Stimulated activated CD8-positive, alpha-beta memory T cell treated with anti-CD3 and anti-CD28 coated beads, Interleukin-15, amount 100 ng/mL, for 24 hours (primary cell): Measurements from ENCODE around the gene WDR89.
"Not testable (repeated sequence)": the region's sequence is repeated elsewhere in the genome, so short reads cannot be mapped to it uniquely, and the experiment has no call there.

Source experiments
- DNase-seq: peaks from one replicate; pipeline ENCODE4 v3.0.0-alpha.2; 2020; ENCODE audit warnings: low read depth

WDR89 gene

DNA sequence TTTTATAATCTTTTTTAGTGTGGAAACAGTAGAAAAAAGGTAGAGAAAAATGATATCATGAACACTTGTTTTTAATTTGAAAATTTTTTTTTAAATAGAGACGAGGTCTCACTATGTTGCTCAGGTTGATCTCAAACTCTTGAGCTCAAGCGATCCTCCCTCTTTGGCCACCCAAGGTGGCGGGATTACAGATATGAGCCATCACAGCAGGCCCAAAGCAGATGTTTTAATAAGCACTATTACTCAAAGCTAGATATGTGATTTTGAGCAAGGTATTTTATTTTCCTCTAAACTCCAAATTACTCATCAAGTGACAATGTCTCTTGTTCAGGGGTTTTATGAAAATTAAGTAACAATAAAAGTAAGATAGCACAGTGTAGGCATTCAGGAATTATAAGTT, 10.7 kb upstream of the WDR89 start:
- DNase-seq = no peak

DNA sequence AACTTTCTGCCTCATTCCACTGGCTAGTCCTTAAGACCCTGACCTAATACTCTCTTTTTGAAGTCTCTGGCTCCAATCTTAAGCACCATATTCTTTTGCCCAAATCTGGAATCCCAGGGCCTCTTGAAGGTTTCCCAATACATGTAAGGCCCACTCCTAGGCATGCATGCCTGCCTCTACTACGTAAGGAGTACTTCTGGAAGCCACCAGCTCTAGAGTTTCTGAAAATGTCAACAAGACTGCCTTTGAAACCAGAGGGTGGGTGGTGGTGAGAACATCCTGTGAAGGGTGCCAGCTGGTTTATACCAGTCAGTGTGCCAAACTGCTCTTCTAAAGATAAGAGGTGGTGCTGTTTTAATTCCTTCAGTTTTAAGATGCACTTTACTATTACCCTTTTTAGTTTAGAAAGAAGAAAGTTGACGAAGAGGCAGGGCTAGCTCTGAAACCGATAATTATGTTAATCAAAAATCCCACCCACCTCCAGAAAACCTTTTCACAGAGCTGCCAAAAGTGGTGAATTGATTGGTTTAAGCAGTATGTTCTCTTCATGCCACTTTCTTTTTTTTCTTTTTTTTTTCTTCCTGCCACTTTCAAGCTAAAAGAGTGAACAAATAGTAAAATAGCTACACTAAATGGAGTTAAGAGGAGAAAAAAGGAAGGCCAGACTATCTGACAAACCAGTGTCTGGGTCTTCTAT, 8.7 kb upstream of the WDR89 start:
- DNase-seq = no peak

DNA sequence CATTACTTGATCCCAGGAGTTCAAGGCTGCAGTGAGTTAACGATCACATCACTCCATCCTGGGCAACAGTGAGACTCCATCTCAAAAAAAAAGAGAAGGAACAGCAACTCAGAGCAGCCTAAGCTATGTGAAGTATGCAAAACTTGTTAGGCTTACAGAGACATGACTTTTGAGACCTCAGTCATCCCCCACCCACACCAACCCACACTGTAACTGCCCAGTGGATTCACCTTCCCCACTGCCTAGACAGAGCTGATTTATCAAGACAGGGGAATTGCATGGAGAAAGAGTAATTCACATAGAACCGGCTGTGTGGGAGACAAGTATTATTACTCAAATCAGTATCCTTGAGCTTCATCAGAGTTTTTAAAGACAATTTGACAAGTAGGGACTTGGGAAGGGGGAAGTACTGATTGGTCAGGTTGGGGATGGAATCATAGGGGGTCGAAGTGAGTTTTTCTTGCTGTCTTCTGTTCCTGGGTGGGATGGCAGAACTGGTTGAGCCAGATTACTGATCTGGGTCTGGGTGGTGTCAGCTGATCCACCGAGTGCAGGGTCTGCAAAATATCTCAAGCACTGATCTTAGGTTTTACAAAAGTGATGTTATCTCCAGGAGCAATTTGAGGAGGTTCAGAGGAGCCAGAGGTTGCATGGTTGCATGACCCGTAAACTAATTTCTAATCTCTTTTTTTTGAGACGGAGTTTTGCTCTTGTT, 6.2 kb upstream of the WDR89 start:
- no peak for DNase-seq

DNA sequence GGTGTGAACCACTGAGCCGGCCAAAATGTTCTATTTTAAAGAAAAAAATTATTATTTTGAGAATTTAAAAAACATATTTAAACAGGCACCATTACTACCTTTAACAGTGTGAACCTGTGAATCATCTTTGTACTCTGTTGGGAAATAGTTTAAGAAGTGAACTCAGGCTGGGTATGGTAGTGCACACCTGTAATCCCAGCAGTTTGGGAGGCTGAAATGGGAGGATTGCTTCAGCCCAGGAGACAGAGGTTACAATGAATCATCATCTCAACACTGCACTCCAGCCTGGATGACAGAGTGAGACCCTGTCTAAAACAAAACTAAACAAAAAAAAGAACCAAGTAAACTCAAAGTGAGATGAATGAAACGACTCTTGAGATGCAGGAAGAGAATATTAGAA, 3.1 kb upstream of the WDR89 start:
- DNase-seq = no peak

DNA sequence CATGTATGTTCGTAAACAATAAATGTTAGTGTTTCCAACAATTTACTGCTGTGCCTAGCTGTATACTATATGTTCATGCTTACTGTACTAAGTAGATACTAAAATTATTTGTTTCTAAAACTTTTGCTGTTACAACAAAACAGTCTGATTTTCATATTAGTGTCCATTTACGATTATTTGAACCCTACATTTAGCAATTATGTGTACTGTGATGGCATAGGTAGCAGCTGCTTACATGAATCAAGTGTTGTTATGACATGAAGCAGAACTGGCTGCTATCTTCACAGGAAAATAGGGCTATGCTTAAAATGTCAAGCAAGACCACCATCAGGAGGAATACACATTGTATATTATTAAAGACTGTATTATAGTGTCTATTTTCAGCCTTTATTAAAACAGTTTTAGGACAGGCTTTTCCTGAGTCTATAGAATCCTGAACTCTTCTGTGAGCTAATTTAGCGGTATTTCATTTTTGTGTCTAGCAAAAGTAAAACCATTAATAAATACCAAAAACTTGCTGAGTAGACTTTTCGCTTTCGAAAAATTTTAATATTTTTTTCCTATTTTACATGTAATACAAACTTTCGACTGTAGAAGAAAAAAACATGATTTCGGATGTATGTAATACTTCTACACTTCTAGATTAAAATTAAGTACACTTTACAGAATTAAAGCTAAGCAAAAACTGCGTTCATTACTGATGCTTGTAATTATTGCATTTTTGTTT, 1.1 kb upstream of the WDR89 start:
- DNase-seq = no peak

DNA sequence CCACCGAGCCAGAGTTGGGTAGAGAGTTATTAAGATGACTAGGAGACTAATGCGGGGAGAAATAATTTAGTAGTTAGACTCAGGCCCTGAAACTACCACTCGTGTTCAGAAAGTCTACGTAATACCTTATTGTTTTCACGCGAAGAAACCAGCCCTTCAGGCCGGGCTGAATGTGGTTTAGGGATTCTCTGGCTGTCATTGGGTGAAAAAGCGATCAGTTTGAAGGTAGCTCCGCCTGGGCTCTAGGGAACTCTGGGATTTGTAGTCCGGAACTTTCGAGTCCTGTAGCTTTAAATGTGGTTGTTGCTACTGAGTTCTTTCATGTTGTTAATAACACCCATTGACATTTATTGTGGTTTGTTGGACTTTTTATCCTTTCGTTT, 549 bp upstream of the WDR89 start:
- DNase-seq = peak; percentile 26

DNA sequence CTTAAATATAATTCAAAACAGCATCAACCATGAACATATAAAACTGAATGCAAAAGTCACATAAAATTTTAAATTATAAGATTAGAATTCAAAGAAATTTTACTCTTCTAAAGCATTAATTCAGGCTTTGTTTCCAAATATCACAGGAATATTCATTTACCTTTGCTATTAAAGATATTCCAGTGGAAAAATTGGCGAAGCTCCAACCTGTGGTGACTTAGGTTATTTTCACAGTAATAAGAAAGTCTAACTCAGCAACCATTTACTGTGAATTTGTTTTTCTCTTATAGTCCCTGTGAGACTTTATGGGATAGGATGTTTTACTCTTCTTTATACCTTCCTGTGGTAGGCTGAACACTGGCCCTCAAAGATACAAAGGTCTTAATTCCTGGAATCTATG, 3.2 kb downstream of the WDR89 start:
- no peak for DNase-seq

DNA sequence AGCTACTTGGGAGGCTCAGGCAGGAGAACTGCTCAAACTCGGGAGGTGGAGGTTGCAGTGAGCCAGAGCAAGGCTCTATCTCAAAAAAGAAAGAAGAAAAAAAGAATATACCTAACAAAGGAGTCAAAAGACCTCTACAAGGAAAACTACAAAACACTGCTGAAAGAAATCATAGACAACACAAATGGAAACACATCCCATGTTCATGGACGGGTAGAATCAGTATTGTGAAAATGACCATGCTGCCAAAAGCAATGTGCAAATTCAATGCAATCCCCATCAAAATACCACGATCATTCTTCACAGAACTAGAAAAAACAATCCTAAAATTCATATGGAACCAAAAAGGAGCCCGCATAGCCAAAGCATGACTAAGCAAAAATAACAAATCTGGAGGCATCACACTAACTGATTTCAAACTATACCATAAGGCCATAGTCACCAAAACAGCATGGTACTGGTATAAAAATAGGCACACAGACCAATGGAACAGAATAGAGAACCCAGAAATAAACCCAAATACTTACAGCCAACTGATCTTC, 5.5 kb downstream of the WDR89 start:
- DNase-seq = not testable (repeated sequence)

DNA sequence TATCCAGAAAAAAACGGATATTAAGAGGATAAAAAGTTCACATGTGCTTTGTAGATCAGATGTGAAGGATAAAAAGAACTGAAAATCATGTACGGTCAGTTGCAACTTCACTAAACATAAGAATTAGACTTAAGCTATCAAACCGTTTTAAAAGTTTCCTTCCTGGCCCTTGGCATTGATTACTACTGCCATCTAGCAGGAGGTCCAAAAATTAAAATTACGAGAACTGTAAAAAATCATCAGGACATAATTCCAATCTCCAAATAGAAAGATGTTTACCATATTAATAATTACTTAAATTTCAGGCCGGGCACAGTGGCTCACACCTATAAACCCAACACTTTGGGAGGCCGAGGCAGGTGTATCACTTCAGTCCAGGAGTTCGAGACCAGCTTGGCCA, 7.9 kb downstream of the WDR89 start:
- DNase-seq = no peak

DNA sequence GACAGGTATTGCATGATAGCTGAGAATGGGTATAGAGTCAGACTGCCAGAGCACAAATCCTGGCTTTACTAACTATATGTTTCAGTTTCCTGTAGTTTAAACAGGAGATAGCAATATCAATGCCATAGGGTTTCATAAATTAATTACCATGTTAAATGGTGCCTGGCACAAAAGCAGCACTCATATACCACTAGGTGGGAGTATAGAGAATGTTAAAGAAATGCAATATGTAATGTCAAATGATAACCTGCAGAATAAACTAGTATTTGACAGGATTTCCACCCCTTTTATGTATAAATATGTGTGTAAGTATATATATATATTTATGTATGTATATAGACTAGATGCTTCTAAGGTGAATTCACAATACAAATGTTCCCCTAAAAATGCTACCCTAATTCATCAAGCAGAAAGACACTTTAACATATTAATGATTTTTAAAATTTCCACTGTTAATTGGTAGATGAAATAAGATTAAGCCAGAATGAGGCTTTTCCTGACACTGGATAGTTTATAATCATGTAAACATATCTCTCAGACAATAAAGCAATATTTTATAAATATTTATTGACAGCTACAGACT, 8.6 kb downstream of the WDR89 start:
- no peak for DNase-seq

DNA sequence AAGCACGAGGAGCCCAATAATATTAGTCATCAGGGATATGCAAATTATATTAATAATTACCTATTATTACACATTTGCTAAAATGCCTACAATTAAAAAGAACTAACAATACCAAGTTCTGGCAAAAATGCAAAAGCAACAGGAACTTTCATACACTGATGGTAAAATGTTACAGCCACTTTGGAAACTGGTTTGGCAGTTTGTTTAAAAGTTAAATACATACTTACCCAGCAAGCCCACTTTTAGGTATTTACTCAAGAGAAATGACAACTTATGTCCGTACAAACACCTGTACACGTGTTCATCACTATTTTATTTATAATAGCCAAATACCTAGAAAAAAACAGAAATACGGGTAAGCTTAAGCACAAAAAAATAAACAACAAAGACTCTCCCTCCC, 17.0 kb downstream of the WDR89 start:
- DNase-seq = no peak

DNA sequence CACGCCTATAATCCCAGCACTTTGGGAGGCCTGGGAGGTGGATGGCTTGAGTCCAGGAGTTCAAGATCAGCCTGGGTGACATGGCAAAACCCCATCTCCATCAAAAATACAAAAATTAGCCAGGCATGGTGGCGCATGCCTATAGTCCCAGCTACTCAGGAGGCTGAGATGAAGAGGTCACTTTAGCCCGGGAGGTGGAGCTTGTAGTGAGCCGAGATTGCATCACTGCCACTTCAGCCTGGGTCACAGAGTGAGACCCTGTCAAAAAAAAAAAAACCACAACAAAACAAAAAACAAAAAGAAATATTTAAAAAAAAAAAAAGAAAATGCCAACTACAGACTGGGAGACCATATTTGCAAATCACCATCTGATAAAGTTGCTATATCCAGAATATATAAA, 17.5 kb downstream of the WDR89 start:
- DNase-seq = no peak

DNA sequence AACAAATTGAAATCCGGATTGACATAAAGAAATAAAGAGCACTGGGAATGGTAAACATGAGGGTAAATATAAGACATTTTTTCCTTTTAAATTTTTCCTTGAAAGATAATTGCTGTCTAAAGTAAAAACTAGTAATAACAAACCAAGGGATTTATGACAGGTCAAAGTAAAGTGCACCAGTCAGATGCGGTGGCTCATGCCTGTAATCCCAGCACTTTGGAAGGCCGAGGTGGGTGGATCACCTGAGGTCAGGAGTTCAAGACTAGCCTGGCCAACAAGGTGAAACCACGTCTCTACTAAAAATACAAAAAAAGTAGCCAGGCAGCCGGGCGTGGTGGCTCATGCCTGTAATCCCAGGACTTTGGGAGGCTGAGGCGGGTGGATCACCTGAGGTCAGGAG, 19.7 kb downstream of the WDR89 start:
- DNase-seq = not testable (repeated sequence)

DNA sequence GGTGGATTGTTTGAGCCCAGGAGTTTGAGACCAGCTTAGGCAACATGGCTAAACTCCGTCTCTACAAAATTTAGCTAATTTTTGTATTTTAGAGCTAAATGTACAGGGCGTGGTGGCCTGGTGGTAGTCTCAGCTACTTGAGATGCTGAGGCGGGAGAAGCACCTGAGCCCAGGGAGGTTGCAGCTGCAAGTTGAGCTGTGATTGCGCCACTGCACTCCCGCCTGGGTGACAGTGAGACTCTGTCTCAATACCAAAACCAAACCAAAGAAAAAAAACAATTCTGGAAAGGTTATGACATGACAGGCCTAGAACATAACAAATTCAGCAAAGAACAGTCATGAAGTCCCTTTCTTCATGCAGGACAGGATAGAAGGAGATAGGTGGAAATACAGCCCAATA, 25.7 kb downstream of the WDR89 start:
- no peak for DNase-seq

DNA sequence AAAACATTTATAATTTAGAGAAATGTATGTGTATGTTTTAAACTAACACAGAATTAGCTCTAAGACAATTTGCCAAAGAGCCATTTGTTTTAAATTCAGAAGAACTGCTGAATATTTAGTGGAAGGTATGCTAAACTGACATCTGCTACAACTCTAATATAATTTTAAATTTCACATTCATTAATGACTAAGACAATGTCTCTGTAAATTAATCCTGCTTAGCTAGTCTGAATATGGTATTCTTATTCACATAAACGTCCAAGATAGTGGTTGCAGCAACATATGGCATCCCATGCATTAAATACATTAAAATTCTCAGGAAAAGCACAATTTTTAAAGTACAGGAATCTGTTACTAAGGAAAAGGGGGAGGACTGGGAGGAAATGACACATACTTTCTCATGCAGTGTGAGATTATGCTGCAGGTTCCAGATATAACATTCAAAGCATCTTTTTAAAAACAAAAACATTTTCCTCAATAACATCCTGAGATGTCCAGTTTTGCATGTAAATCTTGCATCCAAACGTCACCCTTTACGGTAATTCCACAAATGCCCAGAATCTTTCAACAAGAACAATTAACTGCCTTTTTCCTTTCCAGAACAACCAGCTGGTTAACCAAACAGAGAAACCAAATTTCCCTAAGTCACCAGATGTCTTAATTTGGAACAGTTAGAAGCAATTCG, 26.9 kb downstream of the WDR89 start:
- DNase-seq = no peak

DNA sequence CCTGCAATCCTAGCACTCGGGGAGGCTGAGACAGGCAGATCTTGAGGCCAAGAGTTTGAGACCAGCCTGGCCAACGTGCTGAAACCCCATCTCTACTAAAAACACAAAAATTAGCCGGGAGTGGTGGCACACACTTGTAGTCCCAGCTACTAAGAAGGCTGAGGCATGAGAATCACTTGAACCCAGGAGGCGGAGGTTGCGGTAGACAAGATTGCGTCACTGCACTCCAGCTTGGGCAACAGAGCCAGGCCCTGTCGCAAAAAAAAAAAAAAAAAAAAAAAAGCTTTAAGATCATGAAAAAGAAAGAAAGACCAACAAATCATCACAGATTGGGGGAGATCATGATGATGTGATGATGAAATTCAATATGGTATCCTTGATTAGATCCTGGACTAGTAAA, 30.6 kb downstream of the WDR89 start:
- no peak for DNase-seq

DNA sequence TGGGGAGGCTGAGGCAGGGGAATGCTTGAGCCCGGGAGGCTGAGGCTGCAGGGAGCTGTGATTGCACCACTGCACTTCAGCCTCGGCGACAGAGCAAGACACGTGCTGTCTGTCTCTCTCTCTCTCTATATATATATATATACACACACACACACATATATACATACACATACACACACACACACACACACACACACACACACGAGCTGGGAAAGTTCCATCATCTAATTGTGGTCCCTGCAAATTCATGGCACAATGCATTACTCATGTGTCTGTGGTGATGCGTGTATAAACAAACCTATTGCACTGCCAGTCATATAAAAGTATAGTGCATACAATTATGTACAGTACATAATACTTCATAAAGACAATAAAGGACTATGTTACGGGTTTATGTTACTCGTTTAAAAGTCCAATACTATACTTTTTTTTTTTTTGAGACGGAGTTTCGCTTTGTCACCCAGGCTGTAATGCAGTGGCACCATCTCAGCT, 36.6 kb downstream of the WDR89 start:
- no peak for DNase-seq

DNA sequence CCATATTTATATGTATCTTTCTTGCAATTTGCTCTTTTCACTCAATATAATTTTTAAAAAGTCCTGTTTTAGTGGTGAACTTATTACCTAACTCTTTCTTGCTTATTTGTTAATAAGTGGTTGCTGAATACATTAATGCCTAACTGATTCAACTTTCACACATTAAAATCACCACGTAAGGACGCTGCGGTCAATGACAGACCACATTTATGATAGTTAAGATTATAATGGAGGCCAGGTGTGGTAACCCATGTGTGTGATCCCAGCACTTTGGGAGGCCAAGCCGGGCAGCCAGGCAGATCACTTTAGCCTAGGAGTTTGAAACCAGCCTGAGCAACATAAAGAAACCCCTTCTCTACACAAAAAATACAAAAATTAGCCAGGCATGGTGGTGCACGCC, 37.0 kb downstream of the WDR89 start:
- DNase-seq = no peak

DNA sequence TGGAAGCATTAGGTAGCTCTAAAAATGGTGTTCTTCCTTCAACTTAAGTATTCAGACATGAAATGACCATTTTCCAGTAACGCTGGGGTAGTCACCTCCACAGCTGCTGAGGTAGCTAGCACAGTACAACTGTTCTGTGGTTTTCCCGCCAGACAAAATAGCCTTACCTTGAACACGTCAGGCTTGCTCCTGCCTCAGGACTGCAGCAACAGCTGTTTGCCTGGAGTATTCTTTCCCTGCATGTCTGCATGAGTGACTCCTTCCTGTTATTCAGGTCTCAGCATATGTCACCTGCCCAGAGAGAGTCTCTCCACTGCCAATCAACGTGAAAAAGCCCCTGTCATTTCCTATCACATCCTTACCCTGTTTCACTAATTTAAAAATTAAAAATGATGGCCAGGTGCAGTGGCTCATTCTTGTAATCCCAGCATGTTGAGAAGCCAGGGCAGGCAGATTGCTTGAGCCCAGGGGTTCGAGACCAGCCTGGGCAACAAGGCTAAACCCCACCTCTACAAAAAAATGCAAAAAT, 37.9 kb downstream of the WDR89 start:
- no peak for DNase-seq

DNA sequence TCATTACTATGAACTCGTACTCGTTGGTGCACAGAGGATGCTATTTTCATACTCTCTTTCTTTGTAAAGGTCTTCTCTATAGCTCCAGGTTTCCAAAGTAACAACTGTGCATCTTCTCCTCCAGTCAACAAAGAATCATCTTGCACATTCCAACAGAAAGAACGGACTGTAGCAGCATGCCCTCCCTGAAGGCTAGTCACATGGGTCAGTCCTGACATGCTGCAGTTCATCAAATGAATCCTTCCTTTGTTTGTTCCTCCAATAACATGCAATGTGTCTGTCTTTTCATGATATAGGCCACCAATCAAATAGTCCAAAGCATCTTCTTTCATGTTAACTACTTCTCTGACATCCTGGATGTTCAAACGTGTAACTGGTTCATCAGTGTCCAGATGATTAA, 42.9 kb downstream of the WDR89 start:
- no peak for DNase-seq

DNA sequence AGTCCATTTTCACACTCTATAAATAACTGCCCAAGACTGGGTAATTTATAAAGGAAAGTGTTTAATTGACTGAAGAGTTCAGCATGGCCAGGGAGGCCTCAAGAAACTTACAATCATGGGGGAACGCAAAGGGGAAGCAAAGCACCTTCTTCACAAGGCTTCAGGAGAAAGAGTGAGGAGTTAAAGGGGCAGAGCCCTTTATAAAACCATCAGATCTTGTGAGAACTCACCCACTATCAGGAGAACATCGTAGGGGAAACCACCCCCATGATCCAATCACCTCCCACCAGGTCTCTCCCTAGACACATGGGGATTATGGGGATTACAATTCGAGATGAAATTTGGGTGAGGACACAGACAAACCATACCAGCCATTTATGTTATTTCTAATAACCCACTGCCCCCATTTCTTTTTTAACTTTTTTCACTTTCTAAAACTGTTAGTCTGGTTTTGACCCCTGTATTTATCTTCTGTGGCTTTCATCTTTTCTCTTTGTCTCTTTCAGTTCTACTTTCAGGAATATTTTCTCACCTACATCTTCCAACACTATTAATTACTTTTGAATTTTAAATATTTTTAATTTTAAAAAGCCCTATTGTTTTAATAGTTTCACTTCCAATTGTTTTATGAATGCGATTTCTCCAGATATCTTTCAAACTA, 44.5 kb downstream of the WDR89 start:
- DNase-seq = no peak
